Measurements from ENCODE around the gene SIT1.
A peak's percentile ranks its signal among the peaks of the same experiment; 100 is the strongest.

Gene SIT1

DNA sequence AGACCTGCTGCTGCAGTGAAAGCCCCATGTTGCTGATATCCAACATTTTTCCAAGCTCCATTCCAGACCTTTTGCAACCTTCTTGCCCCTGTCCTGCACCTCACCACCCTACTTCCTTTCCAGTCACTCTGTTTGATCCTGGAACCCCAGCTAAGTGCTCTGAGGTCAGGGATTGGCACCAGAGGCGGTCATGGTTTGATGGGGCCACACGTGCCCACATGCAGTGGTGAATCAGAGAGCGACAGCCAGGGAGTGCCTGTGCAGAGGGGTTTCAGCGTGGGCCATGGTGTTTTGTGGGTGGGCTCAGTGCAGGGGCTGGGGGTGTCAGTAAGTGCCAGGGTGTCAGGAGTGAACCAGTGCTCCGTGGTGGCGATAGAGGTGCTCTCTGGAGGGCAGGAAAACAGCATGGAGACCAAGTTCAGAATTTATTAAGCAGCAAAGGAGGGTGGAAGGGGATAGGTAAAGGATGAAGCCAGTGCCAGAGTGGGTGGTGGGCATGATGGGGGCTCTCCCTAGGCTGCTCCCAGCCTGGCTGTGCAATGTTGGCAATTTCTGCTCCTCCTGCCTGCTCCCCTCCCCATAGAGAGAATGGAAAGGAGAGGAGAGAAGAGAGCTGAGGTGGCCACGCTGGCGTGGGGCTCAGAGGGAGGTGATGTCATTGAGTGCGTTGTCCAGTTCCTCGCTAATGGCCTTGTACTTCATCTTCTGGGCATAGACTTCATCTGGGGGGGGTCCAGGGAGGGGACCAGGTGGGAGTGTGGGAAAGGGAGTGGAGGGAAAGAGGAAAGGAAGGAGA, 32.0 kb upstream of the SIT1 start:
- DNase-seq (ENCODE audit: insufficient read length, low spot score) (no peak), FAIRE-seq (no peak)

GRCh38 chr9:35682051-35682450, 31.3 kb upstream of the SIT1 start:
- FAIRE-seq = no peak

DNA sequence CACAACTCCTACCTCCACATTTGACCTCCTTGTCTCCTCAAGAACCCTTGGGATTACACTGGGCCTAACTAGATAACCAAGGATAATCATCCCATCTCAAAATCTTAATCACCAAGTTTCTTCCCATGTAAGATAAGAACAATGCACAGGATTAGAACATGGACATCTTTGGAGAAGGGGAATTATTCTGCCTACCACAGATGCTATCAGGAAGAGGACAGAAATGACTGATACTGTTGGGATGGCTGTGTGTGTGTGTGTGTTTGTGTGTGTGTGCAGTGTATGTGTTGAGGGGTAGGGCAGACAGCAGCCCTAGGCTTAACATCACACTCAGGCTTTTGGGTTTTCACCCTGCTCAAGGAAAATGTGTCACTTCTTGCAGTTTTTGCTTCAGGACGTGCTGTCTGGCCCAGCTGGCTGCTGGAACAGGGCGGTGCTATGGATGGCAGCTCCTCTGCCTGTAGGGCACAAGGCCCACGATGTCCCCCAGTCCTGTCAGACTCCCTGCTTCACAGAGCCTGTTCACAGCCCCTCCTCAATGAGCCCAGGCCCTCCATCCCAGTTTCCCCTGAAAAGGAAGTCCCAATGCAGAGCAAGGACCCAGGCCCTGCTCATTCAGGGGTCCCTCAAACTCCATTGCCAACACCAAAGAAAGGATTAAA, 30.7 kb upstream of the SIT1 start:
- FAIRE-seq (no peak), DNase-seq (ENCODE audit: insufficient read length, low spot score) (no peak)

More at GRCh38 chr9:35682051-35682450, 31.3 kb upstream of the SIT1 start:
- DNase-seq (ENCODE audit: insufficient read length, low spot score) = no peak

GRCh38 chr9:35680331-35681105, 29.8 kb upstream of the SIT1 start:
- no peak for FAIRE-seq
- no peak for DNase-seq (ENCODE audit: insufficient read length, low spot score)

- DNase-seq (ENCODE audit: insufficient read length, low spot score) (no peak), FAIRE-seq (no peak)
Observed at GRCh38 chr9:35679766-35680330, 29.1 kb upstream of the SIT1 start.

GRCh38 chr9:35679091-35679490, 28.4 kb upstream of the SIT1 start:
- DNase-seq (ENCODE audit: insufficient read length, low spot score) (no peak), FAIRE-seq (no peak)

GRCh38 chr9:35675732-35676392, 25.1 kb upstream of the SIT1 start:
- no peak for DNase-seq (ENCODE audit: insufficient read length, low spot score)

DNA sequence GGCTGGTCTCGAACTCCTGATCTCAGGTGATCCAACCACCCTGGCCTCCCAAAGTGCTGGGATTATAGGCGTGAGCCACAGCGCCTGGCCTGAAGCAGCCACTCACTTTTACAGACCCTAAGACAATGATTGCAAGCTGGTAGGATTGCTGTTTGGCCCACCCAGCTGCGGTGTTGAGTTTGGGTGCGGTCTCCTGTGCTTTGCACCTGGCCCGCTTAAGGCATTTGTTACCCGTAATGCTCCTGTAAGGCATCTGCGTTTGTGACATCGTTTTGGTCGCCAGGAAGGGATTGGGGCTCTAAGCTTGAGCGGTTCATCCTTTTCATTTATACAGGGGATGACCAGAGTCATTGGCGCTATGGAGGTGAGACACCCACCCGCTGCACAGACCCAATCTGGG, 24.5 kb upstream of the SIT1 start:
- DNase-seq (ENCODE audit: insufficient read length, low spot score) (no peak), FAIRE-seq (no peak)

More at GRCh38 chr9:35675732-35676392, 25.1 kb upstream of the SIT1 start:
- FAIRE-seq = no peak

DNA sequence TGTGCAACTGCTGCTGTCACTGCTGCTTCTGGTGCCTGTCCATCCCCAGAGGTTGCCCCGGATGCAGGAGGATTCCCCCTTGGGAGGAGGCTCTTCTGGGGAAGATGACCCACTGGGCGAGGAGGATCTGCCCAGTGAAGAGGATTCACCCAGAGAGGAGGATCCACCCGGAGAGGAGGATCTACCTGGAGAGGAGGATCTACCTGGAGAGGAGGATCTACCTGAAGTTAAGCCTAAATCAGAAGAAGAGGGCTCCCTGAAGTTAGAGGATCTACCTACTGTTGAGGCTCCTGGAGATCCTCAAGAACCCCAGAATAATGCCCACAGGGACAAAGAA, 23.3 kb upstream of the SIT1 start:
- FAIRE-seq = no peak
- DNase-seq (ENCODE audit: insufficient read length, low spot score) = no peak

DNA sequence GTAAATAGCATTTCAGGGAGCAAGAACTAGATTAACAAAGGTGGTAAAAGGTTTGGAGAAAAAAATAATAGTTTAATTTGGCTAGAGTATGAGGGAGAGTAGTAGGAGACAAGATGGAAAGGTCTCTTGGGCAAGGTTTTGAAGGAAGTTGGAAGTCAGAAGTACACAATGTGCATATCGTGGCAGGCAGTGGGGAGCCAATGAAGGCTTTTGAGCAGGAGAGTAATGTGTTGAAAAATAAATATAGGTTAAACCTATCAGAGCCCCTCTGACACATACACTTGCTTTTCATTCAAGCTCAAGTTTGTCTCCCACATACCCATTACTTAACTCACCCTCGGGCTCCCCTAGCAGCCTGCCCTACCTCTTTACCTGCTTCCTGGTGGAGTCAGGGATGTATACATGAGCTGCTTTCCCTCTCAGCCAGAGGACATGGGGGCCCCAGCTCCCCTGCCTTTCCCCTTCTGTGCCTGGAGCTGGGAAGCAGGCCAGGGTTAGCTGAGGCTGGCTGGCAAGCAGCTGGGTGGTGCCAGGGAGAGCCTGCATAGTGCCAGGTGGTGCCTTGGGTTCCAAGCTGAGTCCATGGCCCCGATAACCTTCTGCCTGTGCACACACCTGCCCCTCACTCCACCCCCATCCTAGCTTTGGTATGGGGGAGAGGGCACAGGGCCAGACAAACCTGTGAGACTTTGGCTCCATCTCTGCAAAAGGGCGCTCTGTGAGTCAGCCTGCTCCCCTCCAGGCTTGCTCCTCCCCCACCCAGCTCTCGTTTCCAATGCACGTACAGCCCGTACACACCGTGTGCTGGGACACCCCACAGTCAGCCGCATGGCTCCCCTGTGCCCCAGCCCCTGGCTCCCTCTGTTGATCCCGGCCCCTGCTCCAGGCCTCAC, 22.6 kb upstream of the SIT1 start, which contains the start of gene CA9:
Gene CA9, plus strand, starts transcription at position 797 of the 893 bp plus-strand sequence. Its CDS starts 32 bp downstream, at position 829.
- FAIRE-seq = no peak
- no peak for DNase-seq (ENCODE audit: insufficient read length, low spot score)

DNA sequence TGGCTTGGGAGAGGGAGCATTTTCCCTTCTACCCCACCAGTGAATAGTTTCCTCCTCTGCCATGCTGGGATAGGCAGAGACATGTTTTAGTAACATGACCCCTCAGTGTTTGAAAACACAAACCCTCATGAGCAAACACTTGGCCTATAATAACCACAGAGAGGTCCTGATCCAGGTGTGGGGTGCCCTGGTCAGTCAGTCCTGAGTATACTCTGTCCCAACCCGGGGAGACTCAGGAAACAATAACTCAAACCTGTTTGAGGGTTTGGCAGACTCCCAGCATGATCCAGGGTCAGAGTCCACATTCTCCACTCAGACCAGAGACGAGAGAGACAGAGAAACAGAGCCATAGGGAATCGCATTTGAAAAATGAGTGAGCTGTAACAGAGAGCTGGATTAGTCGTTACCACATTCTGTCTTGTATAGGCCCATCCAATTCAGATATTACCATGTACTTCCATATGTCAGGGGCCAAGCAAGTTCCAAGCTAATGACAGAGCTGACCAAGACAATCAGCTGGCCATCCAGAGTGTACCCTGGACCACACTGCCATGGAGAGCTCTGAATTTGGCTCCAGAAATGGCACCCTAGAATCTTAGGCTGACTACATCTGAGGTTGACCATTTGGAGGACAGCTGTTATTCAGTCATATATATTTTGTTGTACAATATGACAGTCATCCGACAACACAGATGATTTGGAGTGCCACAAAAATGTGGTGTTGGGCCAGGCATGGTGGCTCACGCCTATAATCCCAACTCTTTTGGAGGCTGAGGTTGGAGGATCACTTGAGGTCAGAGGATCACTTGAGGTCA, 18.8 kb upstream of the SIT1 start:
- no peak for DNase-seq (ENCODE audit: insufficient read length, low spot score)
- no peak for FAIRE-seq

- no peak for FAIRE-seq
Observed at GRCh38 chr9:35667939-35668338, 17.2 kb upstream of the SIT1 start.

DNA sequence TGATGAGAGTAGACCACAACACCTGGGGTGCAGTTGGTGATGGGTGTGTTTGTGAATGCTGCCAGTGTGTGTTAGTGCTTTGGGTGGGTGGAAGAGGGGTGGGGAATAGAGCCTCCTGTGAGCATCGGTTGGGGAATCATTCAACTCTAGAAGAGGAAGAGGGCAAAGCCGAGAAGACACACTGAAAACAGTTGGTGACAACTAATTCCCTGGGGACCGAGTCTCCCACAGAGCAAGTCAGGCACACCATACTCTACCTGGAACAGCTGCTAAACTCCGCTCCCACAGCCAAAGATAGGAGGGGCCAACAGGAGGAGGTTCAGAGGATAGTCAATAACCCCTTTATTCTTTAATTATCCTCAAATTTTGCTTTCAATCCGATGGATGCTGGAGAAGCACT, 15.8 kb upstream of the SIT1 start:
- FAIRE-seq (no peak), DNase-seq (ENCODE audit: insufficient read length, low spot score) (no peak)

More at GRCh38 chr9:35667939-35668338, 17.2 kb upstream of the SIT1 start:
- no peak for DNase-seq (ENCODE audit: insufficient read length, low spot score)

DNA sequence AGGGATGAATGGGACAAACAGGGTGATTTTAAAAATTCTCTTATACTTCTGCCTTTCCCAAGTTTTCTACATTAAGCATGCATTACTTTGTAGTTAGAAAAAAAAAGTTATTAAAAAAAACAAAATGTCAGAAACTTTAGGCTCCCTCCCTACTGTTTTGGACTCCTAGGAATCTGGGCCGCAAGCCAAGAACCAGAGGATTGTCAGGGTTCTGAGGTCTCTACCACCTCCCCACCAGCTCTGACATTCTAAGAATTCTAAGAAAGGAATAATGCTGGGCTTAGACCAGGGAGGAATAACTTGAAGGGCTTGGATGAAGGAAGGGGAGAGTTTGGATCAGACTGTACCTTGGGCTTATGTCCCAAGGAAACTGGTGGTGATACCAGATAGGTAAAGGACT, 15.3 kb upstream of the SIT1 start:
- FAIRE-seq = no peak
- DNase-seq (ENCODE audit: insufficient read length, low spot score) = no peak

DNA sequence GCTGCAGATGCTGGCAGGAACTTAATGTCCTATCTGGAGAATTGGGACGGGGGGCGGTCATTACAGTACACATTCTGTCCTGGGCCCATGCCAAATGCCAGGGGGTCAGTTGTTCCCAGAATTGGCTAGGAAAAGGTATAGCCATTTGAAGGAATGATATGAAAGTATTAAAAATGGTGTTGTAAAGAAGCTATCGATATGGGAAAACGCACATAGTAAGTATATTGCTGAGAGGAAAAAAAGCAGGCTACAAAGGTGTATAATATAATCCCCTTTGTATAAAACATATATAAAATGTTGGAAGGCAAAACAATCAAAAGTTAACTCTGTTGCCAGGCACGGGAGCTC, 14.7 kb upstream of the SIT1 start:
- no peak for FAIRE-seq
- no peak for DNase-seq (ENCODE audit: insufficient read length, low spot score)

GRCh38 chr9:35664531-35665470, 14.1 kb upstream of the SIT1 start, which contains the start of gene ARHGEF39:
ARHGEF39 (minus strand) TSS chr9:35665195; CDS start chr9:35665169, 26 bp downstream.
- DNase-seq (ENCODE audit: insufficient read length, low spot score) (peak; percentile 73), FAIRE-seq (no peak)

DNA sequence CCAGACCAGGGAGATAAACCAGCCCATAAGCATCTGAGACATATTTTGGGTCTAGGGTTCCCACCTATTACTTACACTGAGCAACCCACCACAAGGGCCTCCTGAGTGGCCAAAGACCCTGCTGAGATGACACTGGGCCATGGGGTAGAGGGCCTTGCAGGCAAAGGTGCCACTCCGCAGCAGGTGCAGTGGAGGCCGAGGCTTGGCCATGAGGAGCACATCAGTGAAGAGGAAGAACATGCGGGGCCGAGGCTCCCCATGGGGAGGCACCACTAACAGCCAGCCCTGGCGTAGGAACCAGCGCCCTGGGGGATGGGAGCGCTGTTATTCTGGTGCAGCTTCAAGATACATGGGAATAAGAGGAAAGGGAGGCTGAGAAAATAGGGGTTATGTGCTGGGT, 11.7 kb upstream of the SIT1 start:
- DNase-seq (ENCODE audit: insufficient read length, low spot score) = no peak
- FAIRE-seq = no peak
